Neural progenitor cell (in vitro differentiated cells): ENCODE measurements around the gene GGT7. TPM values are rescaled to one million over a fixed set of nuclear protein-coding genes. Genes with fewer than 3 reads are reported as not detected.

Experiments used
- DNase-seq: peaks from one replicate; pipeline ENCODE4 v3.0.0-alpha.2; 2016; ENCODE audit warnings: low spot score
- H2AFZ ChIP-seq: fragments of 200-600 bp; sonication (generic); replicated peaks from 2 replicates; pipeline ENCODE4 v1.6.1; 2016; ENCODE audit warnings: antibody characterized with exemption
- H3F3A ChIP-seq: fragments of 200-600 bp; sonication (generic); 2 replicates; pipeline ENCODE4 v1.6.1; 2016; ENCODE audit warnings: antibody characterized with exemption, low read depth
- H3K27ac ChIP-seq: fragments of 200-600 bp; sonication (generic); 2 replicates; pipeline ENCODE4 v1.5.1; 2016; ENCODE audit warnings: mild to moderate bottlenecking
- H3K27me3 ChIP-seq: fragments of 200-600 bp; sonication (generic); 2 replicates; pipeline ENCODE4 v1.6.1; 2016; ENCODE audit warnings: mild to moderate bottlenecking, moderate library complexity
- H3K36me3 ChIP-seq: fragments of 200-600 bp; sonication (generic); 2 replicates; pipeline ENCODE4 v1.5.1; 2016
- H3K4me1 ChIP-seq: fragments of 200-600 bp; sonication (generic); 2 replicates; pipeline ENCODE4 v1.6.1; 2016; ENCODE audit warnings: mixed run types
- H3K4me2 ChIP-seq: fragments of 200-600 bp; sonication (generic); 2 replicates; pipeline ENCODE4 v1.6.1; 2016
- H3K4me3 ChIP-seq: fragments of 200-600 bp; sonication (generic); 2 replicates; pipeline ENCODE4 v1.5.1; 2016
- H3K79me2 ChIP-seq: fragments of 200-600 bp; sonication (generic); 2 replicates; pipeline ENCODE4 v1.6.1; 2016; ENCODE audit warnings: low read depth
- H3K9ac ChIP-seq: fragments of 200-600 bp; sonication (generic); 2 replicates; pipeline ENCODE4 v1.6.1; 2016
- H3K9me3 ChIP-seq: fragments of 200-600 bp; sonication (generic); 2 replicates; pipeline ENCODE4 v1.5.1; 2016; ENCODE audit warnings: low read depth
- H4K20me1 ChIP-seq: fragments of 200-600 bp; sonication (generic); 2 replicates; pipeline ENCODE4 v1.6.1; 2016; ENCODE audit warnings: low read depth
- H3K27ac Mint-ChIP-seq: 3 replicates; pipeline ENCODE4 v1.8.0; 2021; ENCODE audit warnings: mixed read lengths
- H3K27me3 Mint-ChIP-seq: 2 replicates; pipeline ENCODE4 v1.8.0; 2022; ENCODE audit warnings: low read depth, mild to moderate bottlenecking, inconsistent platforms, moderate library complexity, mixed read lengths; ENCODE audit not compliant: insufficient read depth
- H3K36me3 Mint-ChIP-seq: 3 replicates; pipeline ENCODE4 v1.8.0; 2021; ENCODE audit warnings: mixed read lengths
- H3K4me1 Mint-ChIP-seq: 3 replicates; pipeline ENCODE4 v1.8.0; 2021; ENCODE audit warnings: mixed read lengths
- H3K4me3 Mint-ChIP-seq: 3 replicates; pipeline ENCODE4 v1.8.0; 2021; ENCODE audit warnings: mild to moderate bottlenecking, moderate library complexity, mixed read lengths
- H3K9me3 Mint-ChIP-seq: 3 replicates; pipeline ENCODE4 v1.8.0; 2020; ENCODE audit warnings: mixed read lengths
- CTCF ChIP-seq: fragments of 200-600 bp; sonication (generic); IDR thresholded peaks from 2 replicates; pipeline ENCODE4 v1.5.1; 2017; ENCODE audit warnings: antibody characterized with exemption, mild to moderate bottlenecking
- EZH2 ChIP-seq: fragments of 200-600 bp; sonication (generic); IDR thresholded peaks from 2 replicates; pipeline ENCODE4 v1.6.1; 2017; ENCODE audit warnings: antibody characterized with exemption, mild to moderate bottlenecking, moderate library complexity
- EZH2phosphoT487 ChIP-seq: fragments of 200-600 bp; sonication (generic); IDR thresholded peaks from 2 replicates; pipeline ENCODE4 v1.6.1; 2017; ENCODE audit warnings: antibody characterized with exemption
- total RNA-seq: library from RNA; depleted of rRNA; stranded (reverse); fragments of >200 nt; gene quantifications from 2 replicates; pipeline ENCODE4 v1.2.3, GENCODE V29; 2015; ENCODE audit warnings: low replicate concordance

The GGT7 gene
- 9.1 and 22.3 TPM in 2 replicates for total RNA-seq

DNA sequence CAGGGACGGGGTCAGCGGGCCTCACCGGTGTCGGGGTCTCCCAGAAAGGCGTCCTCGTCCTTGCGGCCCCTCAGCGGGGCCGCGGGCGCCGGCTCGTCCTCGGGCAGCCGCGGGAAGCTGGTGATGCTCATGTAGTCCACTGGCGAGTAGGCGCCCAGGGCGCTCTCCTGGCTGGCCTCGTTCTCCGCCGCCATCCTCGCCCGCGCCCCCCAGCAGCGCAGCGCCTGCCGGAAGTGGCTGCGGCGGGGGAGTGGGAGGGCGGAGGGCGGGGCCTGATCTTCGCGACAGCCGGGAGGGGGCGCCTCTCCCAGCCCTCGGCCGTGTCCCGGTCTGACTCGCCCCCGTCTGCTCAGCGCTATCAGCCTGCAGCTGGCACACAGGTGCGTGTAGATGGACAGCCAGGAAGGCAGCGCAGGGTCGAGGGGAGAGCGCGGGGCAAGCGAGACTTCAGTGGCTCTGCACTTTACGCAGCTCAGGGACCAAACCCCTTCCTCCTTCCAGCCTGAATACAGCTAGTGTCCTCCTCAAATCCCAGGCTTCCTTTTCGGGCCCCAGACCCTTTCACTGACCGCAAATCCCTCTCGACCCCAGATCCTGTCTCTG lies at the start of gene GGT7:
Gene GGT7 (minus strand): TSS at position 235 of the 603 bp plus-strand sequence. CDS start 41 bp downstream, at position 194.
- H2AFZ ChIP-seq: peak within 1 kb of the TSS; percentile 98
- Mint-ChIP-seq H3K36me3 (peaks cover 3% of the 10 kb centered on the region), H3K9me3 (no peaks in the 10 kb centered on the region), H3K27ac (peak within 1 kb of the TSS; percentile 14), H3K4me1 (peaks cover 35% of the 10 kb centered on the region), H3K27me3 (peaks cover 11% of the 10 kb centered on the region), H3K4me3 (peak within 1 kb of the TSS; percentile 94)
- no peaks in the 10 kb centered on the region for H4K20me1 ChIP-seq
- H3K4me3 ChIP-seq: peak within 1 kb of the TSS; percentile 89
- H3K27me3 ChIP-seq: peaks cover 29% of the 10 kb centered on the region
- no peak within 1 kb of the TSS for H3K27ac ChIP-seq
- peaks cover 14% of the 10 kb centered on the region for H3K4me1 ChIP-seq
- H3F3A ChIP-seq: peaks cover 26% of the 10 kb centered on the region
- H3K9me3 ChIP-seq: no peaks in the 10 kb centered on the region
- TF ChIP-seq CTCF (peak; percentile 74), EZH2phosphoT487 (no peak), EZH2 (no peak)
- peak; percentile 94 for DNase-seq
- H3K4me2 ChIP-seq: peak within 1 kb of the TSS; percentile 97
- peaks cover 20% of the 10 kb centered on the region for H3K79me2 ChIP-seq
- peak within 1 kb of the TSS; percentile 64 for H3K9ac ChIP-seq
- H3K36me3 ChIP-seq: no peaks in the 10 kb centered on the region

- no peak for DNase-seq
- Histone ChIP-seq H3K4me3 (no peak overlapping the region), H3K79me2 (no peaks in the 10 kb centered on the region), H3K9ac (no peak overlapping the region), H4K20me1 (no peaks in the 10 kb centered on the region), H3K27ac (no peak overlapping the region), H2AFZ (no peak overlapping the region), H3K27me3 (no peaks in the 10 kb centered on the region), H3K9me3 (no peaks in the 10 kb centered on the region), H3K4me1 (no peaks in the 10 kb centered on the region), H3K36me3 (no peaks in the 10 kb centered on the region), H3F3A (no peaks in the 10 kb centered on the region), H3K4me2 (no peak overlapping the region)
- Mint-ChIP-seq H3K9me3 (no peaks in the 10 kb centered on the region), H3K36me3 (peaks cover 26% of the 10 kb centered on the region), H3K27me3 (no peaks in the 10 kb centered on the region), H3K4me3 (no peak overlapping the region), H3K4me1 (no peaks in the 10 kb centered on the region), H3K27ac (no peak overlapping the region)
- TF ChIP-seq EZH2phosphoT487 (no peak), CTCF (no peak), EZH2 (no peak)
Observed at GRCh38 chr20:34921436-34921835, 48.8 kb upstream of the GGT7 start.

GRCh38 chr20:34920055-34920454 lies 47.4 kb upstream of the GGT7 start:
- no peaks in the 10 kb centered on the region for H3K4me1 ChIP-seq
- H3K36me3 Mint-ChIP-seq: peaks cover 14% of the 10 kb centered on the region
- TF ChIP-seq EZH2phosphoT487 (no peak), CTCF (no peak), EZH2 (no peak)

More at GRCh38 chr20:34920055-34920454, 47.4 kb upstream of the GGT7 start:
- no peaks in the 10 kb centered on the region for H3K9me3 Mint-ChIP-seq
- H3K79me2 ChIP-seq: no peaks in the 10 kb centered on the region
- H4K20me1 ChIP-seq: no peaks in the 10 kb centered on the region
- no peak overlapping the region for H3K9ac ChIP-seq
- H3K27ac ChIP-seq: no peak overlapping the region
- H3K27ac Mint-ChIP-seq: no peak overlapping the region
- H3K27me3 Mint-ChIP-seq: no peaks in the 10 kb centered on the region
- no peak overlapping the region for H3K4me3 Mint-ChIP-seq
- H3K4me2 ChIP-seq: no peak overlapping the region
- H3K27me3 ChIP-seq: no peaks in the 10 kb centered on the region
- no peaks in the 10 kb centered on the region for H3K36me3 ChIP-seq
- no peaks in the 10 kb centered on the region for H3F3A ChIP-seq
- no peaks in the 10 kb centered on the region for H3K9me3 ChIP-seq
- H3K4me1 Mint-ChIP-seq: no peaks in the 10 kb centered on the region
- H2AFZ ChIP-seq: no peak overlapping the region
- no peak for DNase-seq
- H3K4me3 ChIP-seq: no peak overlapping the region
